Upper lobe of left lung (tissue), 6 donors: ENCODE results near the gene NUDCD3. TPM values are rescaled to one million over a fixed set of nuclear protein-coding genes. Genes with fewer than 3 reads are reported as not detected.

Source experiments
- ATAC-seq, 2 donors: fragments of 200-7000 bp; cut with Tn5 transposase; one replicate each; pipeline ENCODE4 v1.9.1; 2022; ENCODE audit warnings: mild to moderate bottlenecking in 2 of 2, moderate library complexity in 2 of 2; ENCODE audit not compliant: low FRiP score in 2 of 2
- DNase-seq, 2 donors: peaks; one replicate each; pipeline ENCODE4 v3.0.0-alpha.2; 2019 to 2020
- H3K27ac ChIP-seq, 4 donors: fragments of 200-600 bp; sonication (generic); one replicate each; pipeline ENCODE4 v1.5.1; 2016 to 2019
- H3K27me3 ChIP-seq, 4 donors: fragments of 200-600 bp; sonication (generic); one replicate each; pipeline ENCODE4 v1.5.1; 2017 to 2019
- H3K36me3 ChIP-seq, 4 donors: fragments of 200-600 bp; sonication (generic); one replicate each; pipeline ENCODE4 v1.5.1; 2016 to 2019
- H3K4me1 ChIP-seq, 4 donors: fragments of 200-600 bp; sonication (generic); one replicate each; pipeline ENCODE4 v1.5.1; 2018 to 2019
- H3K4me3 ChIP-seq, 4 donors: fragments of 200-600 bp; sonication (generic); one replicate each; pipeline ENCODE4 v1.5.1; 2017 to 2019; ENCODE audit warnings: mild to moderate bottlenecking in 2 of 4, moderate library complexity in 1 of 4
- H3K9me3 ChIP-seq, 4 donors: fragments of 200-600 bp; sonication (generic); one replicate each; pipeline ENCODE4 v1.5.1; 2018 to 2019
- EP300 ChIP-seq, 4 donors: sonication (generic); formaldehyde crosslinking; IDR thresholded peaks; one replicate each; pipeline ENCODE4 v1.5.1; 2017; ENCODE audit warnings: antibody characterized with exemption in 4 of 4, control low read depth in 2 of 4
- POLR2A ChIP-seq, 4 donors: fragments of 450-650 bp; IDR thresholded peaks; one replicate each; pipeline ENCODE4 v1.5.1; 2016 to 2017; ENCODE audit warnings: antibody characterized with exemption in 4 of 4, mild to moderate bottlenecking in 2 of 4
- POLR2AphosphoS5 ChIP-seq, 2 donors: sonication (generic); formaldehyde crosslinking; IDR thresholded peaks; one replicate each; pipeline ENCODE4 v1.5.1; 2017; ENCODE audit warnings: antibody characterized with exemption in 2 of 2
- WGBS, 2 donors: methylation state at CpG; one replicate each; pipeline ENCODE4 v1.1.5; 2017 to 2018; 5-methylcytosine and 5-hydroxymethylcytosine counted together
- total RNA-seq, 6 donors: library from RNA; depleted of rRNA in 4 of 6; stranded (reverse); fragments of >200 nt in 4 of 6; gene quantifications; one replicate each; pipeline versions ENCODE4 v1.1.0 to v1.2.1, GENCODE V29; 2016 to 2021
- TF ChIP-seq, protein P1 (sequence below), 6 experiments: fragments of 450-650 bp in 4 of 6; fragments of 200-600 bp in 2 of 6; sonication (generic) in 2 of 6; IDR thresholded peaks; one replicate each; pipeline ENCODE4 v1.5.1; 2016 to 2019; ENCODE audit warnings: antibody characterized with exemption in 6 of 6
- donor health status: DM: no; HTN: no; CAD: no; lungs with moderate emphysema.
- donor health status: DM: no; HTN: yes; CAD: no; lungs with severe emphysema.

NUDCD3 gene
- total RNA-seq, 6 donors from 2014 or later, result 48.5 to 104 (median 56.3) TPM

GRCh38 chr7:44403176-44403759, 87.2 kb downstream of the NUDCD3 start:
- WGBS, 2 donors, result 95% methylated on average over 4 of the region's 4 CpGs

GRCh38 chr7:44402401-44403060, 87.9 kb downstream of the NUDCD3 start:
- Histone ChIP-seq H3K27ac (no peak overlapping the region), H3K4me3 (no peak overlapping the region), H3K36me3 (peaks cover 0 to 60% (median 23%) of the 10 kb centered on the region in 4 donors), H3K9me3 (no peaks in the 10 kb centered on the region), H3K4me1 (peaks cover 0 to 14% (median 3%) of the 10 kb centered on the region in 4 donors), H3K27me3 (no peaks in the 10 kb centered on the region)
- DNase-seq (no peak), ATAC-seq (no peak)
- 92 to 98% methylated on average over 14 of the region's 14 CpGs for WGBS, 2 donors
- TF ChIP-seq POLR2AphosphoS5 (IDR thresholded peaks at IDR 0.05) (no peak), POLR2A (IDR thresholded peaks at IDR 0.05) (no peak), EP300 (IDR thresholded peaks at IDR 0.05) (no peak)
- TF ChIP-seq, protein P1, sequence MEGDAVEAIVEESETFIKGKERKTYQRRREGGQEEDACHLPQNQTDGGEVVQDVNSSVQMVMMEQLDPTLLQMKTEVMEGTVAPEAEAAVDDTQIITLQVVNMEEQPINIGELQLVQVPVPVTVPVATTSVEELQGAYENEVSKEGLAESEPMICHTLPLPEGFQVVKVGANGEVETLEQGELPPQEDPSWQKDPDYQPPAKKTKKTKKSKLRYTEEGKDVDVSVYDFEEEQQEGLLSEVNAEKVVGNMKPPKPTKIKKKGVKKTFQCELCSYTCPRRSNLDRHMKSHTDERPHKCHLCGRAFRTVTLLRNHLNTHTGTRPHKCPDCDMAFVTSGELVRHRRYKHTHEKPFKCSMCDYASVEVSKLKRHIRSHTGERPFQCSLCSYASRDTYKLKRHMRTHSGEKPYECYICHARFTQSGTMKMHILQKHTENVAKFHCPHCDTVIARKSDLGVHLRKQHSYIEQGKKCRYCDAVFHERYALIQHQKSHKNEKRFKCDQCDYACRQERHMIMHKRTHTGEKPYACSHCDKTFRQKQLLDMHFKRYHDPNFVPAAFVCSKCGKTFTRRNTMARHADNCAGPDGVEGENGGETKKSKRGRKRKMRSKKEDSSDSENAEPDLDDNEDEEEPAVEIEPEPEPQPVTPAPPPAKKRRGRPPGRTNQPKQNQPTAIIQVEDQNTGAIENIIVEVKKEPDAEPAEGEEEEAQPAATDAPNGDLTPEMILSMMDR (IDR thresholded peaks at IDR 0.05), result no peak

More at GRCh38 chr7:44403176-44403759, 87.2 kb downstream of the NUDCD3 start:
- Histone ChIP-seq H3K36me3 (peaks cover 0 to 60% (median 23%) of the 10 kb centered on the region in 4 donors), H3K4me3 (no peak overlapping the region), H3K27ac (no peak overlapping the region), H3K9me3 (no peaks in the 10 kb centered on the region), H3K4me1 (peaks cover 0 to 7% (median under 1%) of the 10 kb centered on the region in 4 donors), H3K27me3 (no peaks in the 10 kb centered on the region)
- TF ChIP-seq EP300 (IDR thresholded peaks at IDR 0.05) (no peak), POLR2A (IDR thresholded peaks at IDR 0.05) (no peak), POLR2AphosphoS5 (IDR thresholded peaks at IDR 0.05) (no peak)
- TF ChIP-seq, protein P1 (IDR thresholded peaks at IDR 0.05), result no peak
- ATAC-seq (no peak), DNase-seq (no peak)

GRCh38 chr7:44401692-44402091, 88.8 kb downstream of the NUDCD3 start:
- Histone ChIP-seq H3K27ac (no peak overlapping the region), H3K27me3 (no peaks in the 10 kb centered on the region), H3K4me3 (no peak overlapping the region), H3K4me1 (peaks cover 0 to 16% (median 3%) of the 10 kb centered on the region in 4 donors), H3K9me3 (no peaks in the 10 kb centered on the region), H3K36me3 (peaks cover 0 to 60% (median 23%) of the 10 kb centered on the region in 4 donors)
- TF ChIP-seq EP300 (IDR thresholded peaks at IDR 0.05) (no peak), POLR2A (IDR thresholded peaks at IDR 0.05) (no peak)
- TF ChIP-seq, protein P1 (IDR thresholded peaks at IDR 0.05), result no peak
- no peak for DNase-seq
- WGBS, 2 donors, result 93 to 97% methylated on average over 4 of the region's 4 CpGs
- no peak for ATAC-seq

- no peak for ATAC-seq
These were observed 90.4 kb downstream of the NUDCD3 start for GRCh38 chr7:44400033-44400511.

More at GRCh38 chr7:44400033-44400511, 90.4 kb downstream of the NUDCD3 start:
- H3K36me3 ChIP-seq, result peaks cover 0 to 49% (median 23%) of the 10 kb centered on the region in 4 donors
- TF ChIP-seq POLR2AphosphoS5 (IDR thresholded peaks at IDR 0.05) (no peak), EP300 (IDR thresholded peaks at IDR 0.05) (no peak), POLR2A (IDR thresholded peaks at IDR 0.05) (no peak)
- TF ChIP-seq, protein P1 (IDR thresholded peaks at IDR 0.05), result no peak
- peaks cover 0 to 16% (median 3%) of the 10 kb centered on the region in 4 donors for H3K4me1 ChIP-seq
- H3K4me3 ChIP-seq, result no peak overlapping the region
- no peak for DNase-seq
- WGBS, 2 donors, result 94 to 97% methylated on average over 11 to 14 of the region's 14 CpGs
- H3K27me3 ChIP-seq, result no peaks in the 10 kb centered on the region
- no peak overlapping the region for H3K27ac ChIP-seq
- H3K9me3 ChIP-seq, result no peaks in the 10 kb centered on the region
